Measurements from ENCODE around the gene CSF1.

GRCh38 chr1:109928591-109929111 lies 18.0 kb downstream of the CSF1 start:
- TF ChIP-seq EZH2 (IDR thresholded peaks at IDR 0.05; ENCODE audit: insufficient read depth, poor library complexity, severe bottlenecking) (no peak), EZH2phosphoT487 (IDR thresholded peaks at IDR 0.05; ENCODE audit: insufficient read depth, low read depth) (no peak)

Measured in GM23248 (cell line).